GM21447 (cell line): ENCODE measurements around the gene CMTM6.
"Not testable (repeated sequence)": the region's sequence is repeated elsewhere in the genome, so short reads cannot be mapped to it uniquely, and the experiment has no call there.

Experiments used
- ATAC-seq: cut with Tn5 transposase; IDR thresholded peaks from one replicate; pipeline ENCODE4 v1.9.1; 2021; ENCODE audit not compliant: unreplicated experiment

CMTM6 gene

DNA sequence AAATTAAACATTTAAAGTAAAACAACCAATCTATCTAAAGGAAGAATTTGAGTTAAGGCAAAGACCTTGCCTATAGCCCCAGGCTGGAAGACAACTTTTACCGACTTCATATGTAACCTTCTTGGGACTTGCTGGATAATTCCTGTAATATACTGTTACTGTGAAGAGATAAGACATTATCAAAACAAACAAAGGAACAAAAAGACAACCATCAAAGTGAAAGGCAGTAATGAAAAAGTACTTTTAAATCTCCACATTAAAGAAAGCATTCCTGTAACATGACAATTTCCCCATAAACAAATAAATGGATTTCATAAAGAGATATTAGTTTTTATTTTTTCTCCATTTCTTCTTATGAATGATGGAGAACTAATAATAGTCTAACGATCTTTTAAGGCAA lies 2.4 kb downstream of the CMTM6 start:
- ATAC-seq, result no peak

DNA sequence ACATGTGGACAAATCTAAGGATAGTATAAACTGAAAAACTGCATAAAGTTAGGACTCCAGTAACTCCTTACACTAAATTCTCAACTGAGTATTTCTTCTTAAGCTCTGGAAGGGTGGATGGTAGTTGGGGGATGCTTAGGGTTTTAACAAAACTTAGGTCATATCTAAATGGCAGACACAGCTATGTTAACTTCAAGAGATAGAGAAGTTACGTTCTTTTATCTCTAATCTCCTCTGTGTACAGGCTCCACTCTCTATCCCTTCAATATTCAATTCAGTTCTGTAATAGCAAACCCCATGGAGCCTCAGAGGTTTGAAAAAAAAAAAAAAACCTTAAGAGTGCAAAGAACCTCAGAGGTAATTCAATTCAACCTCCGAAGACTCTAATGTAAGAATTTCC lies 3.1 kb downstream of the CMTM6 start:
- ATAC-seq, result no peak

DNA sequence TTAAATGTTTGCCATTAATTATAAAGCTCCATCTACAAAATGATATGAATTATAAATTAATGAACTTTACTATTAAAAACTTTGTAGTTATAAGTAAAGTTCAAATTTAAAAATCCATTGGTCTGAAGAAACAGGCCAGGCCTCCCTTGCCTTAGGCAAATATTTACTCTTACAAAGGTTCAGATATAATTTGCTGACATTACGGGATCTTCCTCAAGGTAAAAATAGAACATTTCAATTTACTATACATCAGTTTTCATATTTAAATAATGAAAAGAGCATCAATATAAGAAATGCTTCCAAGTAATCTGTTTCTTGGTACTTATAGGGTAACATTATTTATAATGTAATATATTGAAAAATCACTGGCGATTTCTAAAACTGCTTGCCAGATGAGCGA lies 3.7 kb downstream of the CMTM6 start:
- no peak for ATAC-seq

DNA sequence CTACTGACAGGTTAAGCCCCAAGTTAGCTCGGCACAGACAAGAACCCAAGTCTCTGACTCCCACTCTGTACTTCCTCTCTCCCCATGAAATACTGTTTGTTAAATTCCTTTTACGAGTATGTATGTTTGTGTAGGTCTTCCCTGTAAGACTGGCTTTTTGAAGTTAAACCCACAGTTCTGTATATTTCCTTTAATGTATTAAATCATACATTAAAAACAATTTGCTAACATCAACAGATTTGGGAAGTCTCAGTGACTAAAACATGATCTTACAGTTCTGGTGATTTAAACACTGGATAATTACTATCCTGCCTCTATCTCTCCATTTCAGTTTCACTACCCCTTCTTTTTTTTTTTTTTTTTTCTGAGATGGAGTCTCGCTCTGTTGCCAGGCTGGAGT lies 4.4 kb downstream of the CMTM6 start:
- ATAC-seq, result no peak

DNA sequence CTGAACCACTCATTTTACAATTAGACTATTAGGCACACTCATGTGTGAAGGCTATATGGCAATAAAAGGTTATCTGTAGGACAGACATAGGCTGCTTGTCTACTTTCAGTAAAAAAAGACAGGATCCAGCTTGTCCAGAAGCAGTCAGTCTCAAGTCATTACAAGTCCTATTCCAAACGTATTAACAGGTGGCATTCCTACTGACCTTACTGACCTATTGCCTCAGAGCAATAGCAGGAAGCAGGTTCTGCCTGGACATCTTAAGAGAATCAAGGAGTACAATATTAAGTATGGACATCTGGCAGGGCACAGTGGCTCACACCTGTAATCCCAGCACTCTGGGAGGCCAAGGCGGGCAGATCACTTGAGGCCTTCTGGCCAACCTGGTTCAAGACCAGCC lies 7.0 kb downstream of the CMTM6 start:
- no peak for ATAC-seq

DNA sequence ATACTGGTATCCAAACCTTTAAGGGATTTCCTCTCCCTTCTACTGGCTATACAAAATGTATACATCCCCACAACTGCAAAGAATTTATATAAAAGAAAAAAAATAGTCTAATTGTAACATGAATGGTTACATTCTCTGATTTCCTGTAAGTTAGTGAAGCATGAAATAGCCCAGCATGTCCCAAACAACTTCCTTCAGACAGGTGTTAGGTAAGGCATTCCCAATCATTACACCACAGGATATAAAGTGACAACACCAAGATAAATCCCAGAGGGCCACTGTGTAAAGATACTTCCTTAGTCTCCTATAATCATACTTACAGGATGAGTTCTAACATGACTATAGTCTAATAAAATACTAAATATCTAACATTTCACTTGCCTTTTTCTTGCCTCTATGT lies 7.6 kb downstream of the CMTM6 start:
- no peak for ATAC-seq

DNA sequence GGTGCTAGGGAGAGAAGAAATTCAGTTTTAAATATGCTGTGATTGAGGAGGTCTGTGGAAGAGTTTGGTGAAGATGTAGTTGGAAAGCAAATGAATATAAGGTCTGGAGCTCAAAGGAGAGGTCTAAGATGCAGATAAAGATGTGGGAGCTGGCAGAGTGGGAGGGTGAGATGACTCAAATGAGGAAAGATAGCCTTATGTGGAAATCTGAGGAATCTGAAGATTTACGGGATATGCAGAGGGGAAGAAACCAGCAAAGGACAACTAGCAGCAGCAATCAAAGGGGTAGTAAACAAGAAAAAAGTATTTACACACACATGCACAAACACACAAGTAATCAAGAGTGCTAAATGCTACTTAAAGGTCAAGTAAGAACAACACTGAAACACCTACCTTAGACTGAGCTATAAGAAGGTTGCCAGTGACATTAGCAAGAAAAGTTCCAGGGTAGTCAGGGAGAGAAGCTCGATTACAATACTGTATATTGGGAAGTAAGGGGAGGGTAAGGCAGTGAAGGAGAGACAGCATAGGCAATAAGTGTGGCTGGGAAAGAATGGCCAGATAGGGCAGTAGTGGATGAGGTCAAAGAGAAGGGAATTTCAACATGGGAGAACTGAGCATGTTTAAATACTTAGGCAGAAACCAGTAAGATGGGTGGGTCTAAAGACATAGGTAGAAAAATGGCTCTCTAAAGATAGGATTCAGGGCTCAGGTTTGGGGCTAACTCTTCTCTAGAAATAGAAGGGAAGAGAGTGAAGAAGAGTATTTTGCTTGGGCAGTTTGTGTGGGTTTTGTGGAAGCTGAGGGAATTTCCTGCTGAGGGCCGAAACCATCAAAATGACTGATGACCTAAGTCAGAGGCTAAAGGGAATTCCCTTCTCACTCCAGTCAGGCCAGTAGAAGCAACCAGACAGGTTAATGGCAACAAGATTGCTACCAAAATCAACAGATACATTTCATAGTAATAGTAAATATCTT lies 8.9 kb downstream of the CMTM6 start:
- ATAC-seq, result peak; percentile 87

DNA sequence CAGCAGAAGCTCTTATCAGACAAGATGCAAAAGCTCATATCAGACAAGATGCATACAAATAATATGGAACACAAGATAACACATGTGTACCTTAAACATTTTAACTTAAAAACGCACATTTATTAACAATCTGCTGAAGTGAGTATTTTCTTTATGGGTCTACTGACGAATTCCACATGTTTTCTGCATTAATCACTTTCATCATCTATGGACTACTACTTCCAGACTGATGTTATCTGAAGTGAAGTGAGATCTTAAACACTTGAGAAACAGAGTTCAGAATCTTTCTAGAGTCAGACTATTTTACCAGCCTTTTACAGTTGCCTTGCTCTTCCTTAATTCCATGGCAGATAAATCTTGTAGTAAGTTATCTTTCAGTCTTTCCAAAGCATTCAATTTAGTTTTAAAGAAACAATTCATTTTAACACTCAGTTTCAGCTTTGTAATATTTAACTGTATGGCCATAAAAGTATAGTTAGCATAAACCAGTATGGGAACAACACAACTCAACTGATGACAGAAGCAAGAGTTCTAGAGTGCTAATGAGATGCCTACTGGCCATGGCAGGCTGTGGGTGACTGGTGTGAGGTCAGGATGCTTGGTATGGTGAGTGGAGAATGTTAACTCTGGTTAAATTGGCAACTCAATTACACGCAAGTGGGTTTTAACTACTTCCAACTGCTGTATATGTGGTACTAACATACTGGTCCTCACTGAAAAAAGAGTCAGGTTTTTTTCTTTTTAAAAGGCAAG lies 9.8 kb downstream of the CMTM6 start:
- no peak for ATAC-seq

DNA sequence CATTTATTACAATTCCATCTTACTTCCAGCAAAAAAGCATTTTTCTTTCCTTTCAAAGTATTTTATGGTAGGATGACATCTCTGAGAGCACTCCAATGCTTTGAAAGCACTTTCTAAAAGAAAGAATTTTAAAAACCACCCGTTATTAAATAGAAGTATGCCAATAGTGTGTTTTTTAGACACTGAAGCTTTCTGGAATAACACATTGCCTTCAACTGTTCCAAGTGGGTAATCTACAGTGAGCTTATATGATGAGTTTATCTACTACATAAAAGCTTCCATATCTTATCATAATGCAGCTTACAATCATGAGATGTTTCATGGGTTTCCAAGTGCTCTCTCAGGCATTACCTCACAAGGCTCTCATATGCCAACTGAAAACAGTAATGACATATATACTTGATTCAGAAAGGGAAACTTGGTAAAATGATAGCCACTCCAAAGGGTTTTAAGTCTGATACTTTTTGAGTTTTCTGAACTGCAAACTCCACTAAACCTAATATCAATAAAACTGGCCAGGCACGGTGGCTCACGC lies 14.1 kb downstream of the CMTM6 start:
- ATAC-seq, result no peak

DNA sequence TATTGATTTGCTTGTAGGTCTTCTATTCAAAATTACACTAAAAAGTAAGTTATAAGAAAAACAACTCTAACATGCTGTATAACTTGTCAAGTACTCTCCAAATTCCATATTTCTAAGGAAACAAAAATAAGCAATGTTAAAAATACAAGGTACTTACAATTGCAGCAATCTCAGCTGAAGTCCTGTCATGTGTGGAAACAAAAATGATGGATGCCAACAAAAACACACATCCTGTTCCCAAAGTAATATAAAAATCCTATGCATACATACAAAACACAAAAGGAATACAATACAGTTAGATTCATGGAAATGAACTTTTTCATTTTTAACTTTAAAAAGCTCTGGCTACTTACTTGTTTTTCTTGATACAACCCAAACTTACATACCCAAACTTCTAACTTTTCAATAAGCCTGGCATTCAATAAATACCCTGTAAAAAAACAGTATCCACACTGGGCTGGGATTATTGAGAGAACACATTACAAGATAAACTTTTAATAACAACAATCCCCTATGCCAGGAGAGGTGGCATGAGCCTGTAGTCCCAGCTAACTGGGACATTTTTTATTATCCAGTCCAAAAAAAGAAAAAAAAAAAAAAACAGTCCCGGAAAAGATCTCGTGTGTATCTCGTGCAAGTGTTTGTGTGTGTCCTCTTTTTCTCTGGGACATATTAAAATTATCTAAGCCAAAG lies 14.7 kb downstream of the CMTM6 start:
- ATAC-seq, result no peak

DNA sequence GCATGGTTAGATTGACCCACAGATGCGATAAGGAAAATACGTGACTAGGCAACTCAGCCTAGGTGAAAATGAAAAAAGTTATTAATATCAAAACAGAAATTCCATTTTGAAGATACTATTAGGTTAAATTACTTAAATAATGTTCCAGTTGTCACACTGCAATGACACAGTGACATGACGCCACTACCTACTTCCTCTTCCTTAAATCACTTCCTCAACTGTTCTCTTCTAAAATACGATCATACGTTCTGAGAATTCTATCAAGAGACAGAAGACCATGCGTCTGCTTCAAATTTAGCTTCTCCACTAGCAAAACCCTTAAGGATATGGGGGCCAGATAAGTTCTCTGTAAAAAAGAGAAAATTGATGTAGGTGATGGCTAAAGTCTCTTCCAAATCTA lies 18.2 kb downstream of the CMTM6 start:
- no peak for ATAC-seq

DNA sequence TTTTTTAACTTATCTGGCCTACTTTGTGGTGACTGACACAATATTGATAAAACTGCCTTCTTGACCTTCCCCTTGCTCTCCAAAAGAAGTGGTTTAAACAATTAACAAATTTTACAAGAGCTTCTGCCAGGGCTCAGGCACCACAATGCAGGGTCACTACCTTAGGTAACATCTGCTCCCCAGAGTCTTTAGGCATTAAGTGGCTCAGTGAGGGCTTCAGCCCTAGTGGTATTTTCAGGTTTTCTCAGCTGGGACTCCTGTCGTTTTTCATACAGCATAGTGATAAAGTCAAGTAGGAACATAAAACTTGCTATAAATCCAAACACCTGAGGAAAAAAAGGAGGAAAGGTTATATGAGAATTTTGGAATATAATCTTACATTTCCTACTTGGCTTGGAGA lies 18.9 kb downstream of the CMTM6 start:
- ATAC-seq, result no peak

DNA sequence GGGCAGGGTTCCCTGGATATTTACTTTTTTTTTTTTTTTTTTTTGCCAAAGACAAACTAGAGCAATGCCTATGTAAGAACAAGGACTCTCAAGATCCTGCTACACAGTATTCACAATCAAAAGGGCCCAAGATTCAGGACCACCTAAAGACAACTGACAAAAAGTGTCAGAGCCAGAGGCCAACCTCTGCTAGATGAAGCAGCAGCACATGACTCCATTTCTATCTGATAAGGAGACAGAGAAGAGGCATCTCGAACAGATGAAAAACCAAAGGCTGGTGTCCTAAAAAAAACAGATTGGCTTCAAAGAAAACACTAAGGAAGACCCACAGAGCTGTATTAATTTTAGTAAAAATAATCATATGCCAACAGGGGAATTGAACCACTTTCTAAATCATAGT lies 20.0 kb downstream of the CMTM6 start:
- no peak for ATAC-seq

DNA sequence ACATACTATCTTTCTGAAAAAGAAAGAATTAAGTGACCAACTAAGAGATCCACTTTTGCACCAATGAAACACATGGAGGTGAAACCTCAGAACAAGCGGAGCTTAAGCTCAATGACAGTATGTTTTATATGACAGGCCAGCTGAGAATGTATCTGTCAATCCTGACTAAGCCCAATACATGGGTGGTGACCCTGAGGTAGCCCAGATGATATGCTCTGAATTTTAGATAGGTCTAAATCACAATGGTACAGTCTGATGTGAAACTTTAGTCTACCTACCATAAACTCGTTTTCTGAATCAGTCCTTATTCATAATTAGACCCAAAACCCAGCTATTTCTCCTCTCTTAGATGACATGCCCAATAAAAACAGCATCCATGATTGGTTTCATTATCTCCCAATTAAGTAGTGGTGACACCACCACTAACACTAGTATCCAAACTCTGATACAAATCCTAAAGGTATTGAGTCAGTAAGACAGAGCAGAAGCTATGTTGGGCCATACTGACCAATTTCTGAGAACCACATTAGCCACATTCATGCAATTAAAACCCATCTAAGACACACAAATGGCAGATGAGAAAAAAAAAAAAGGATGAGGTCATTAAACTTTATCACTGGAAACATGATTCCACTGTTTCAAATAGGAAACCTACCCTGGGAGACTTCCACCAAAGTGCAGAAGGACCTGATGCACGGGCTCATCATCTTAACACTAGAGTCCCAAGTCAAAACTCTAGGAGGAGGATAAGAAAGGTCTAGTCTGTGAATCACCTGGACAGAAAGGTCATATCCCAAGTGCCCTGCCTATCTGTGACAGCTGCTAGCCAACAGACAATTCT lies 20.6 kb downstream of the CMTM6 start:
- ATAC-seq, result no peak

DNA sequence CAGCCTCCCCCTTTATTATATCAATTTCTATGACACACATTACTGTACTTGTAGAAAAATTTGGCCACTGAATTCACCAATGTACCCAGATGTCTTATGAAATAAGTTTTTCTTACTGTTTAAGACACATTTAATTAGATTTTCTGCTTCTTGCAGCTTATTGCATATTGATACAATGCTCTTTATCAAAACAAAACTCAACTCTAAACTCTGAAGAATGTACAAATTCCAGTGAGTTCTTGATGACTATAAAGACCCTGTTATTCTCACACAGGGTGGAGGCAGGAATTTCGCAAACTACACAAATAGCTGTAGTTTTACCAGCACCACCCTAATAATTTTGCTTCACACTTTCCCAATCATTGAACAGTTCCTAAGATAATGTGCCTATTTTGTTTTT lies 22.0 kb downstream of the CMTM6 start:
- ATAC-seq, result no peak

DNA sequence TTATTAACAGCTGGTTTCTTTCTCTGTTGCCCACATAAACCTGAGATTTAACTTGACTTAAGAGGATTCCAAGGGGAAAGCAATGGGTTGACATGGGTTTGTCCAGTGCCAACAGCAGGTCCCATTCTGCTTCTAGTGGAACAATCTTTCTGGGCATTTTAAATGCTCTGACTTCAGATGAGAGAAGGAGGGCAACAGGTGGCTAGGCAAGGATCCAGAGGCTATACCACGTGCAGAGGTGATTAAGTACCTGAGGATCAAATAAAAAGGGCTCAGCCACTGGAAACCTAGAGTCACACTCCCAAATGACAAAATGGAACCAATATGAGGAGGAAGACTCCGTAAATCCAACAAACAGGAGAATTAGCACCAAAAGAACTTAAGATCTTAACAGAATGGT lies 28.5 kb downstream of the CMTM6 start:
- no peak for ATAC-seq

DNA sequence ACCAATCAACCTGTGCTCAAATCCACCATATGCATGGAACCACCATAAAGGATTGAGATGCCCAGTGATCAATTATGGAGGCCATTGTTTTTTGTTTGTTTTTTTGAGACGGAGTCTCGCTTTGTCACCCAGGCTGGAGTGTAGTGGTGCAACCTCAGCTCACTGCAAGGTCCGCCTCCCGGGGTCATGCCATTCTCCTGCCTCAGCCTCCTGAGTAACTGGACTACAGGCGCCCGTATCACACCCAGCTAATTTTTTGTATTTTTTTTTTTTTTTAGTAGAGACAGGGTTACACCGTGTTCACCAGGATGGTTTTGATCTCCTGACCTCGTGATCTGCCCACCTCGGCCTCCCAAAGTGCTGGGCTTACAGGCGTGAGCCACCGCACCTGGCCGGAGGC lies 30.5 kb downstream of the CMTM6 start:
- not testable (repeated sequence) for ATAC-seq

DNA sequence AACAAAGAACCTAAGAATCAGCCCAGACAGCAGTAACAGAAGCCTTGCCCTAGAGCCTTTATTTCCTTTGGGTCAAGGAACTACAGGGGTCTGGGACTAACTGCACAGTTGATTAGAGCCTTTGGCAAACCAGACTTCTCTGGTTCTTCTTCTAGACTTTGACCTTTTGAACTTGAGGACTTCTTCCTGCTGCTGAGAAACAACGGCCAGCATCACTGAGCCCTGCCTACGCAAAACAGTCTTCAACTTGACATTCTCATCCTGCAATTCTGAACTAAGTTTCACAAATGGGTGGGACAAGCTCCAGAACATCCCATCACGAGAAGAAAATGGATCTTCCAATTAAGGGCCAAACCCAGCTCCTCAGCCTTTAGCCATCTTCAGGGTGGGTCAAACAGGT lies 31.4 kb downstream of the CMTM6 start:
- no peak for ATAC-seq

DNA sequence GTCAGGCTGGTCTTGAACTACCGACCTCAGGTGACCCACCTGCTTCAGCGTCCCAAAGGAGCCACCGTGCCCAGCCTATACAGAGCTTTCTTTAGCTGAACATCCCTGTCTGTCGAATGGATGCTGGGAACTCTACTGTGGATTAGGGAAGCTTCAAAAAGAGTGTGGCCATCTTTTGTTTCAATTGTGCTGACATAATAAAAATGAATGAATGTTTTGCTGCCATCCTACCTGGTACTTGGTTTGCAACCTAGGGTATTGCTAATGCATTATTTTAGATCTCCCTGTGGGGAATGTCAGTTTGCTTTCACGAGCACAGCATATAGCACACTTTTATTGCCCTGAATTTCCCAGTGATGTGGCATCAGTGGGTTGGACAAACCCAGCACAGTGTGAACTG lies 32.3 kb downstream of the CMTM6 start:
- no peak for ATAC-seq

DNA sequence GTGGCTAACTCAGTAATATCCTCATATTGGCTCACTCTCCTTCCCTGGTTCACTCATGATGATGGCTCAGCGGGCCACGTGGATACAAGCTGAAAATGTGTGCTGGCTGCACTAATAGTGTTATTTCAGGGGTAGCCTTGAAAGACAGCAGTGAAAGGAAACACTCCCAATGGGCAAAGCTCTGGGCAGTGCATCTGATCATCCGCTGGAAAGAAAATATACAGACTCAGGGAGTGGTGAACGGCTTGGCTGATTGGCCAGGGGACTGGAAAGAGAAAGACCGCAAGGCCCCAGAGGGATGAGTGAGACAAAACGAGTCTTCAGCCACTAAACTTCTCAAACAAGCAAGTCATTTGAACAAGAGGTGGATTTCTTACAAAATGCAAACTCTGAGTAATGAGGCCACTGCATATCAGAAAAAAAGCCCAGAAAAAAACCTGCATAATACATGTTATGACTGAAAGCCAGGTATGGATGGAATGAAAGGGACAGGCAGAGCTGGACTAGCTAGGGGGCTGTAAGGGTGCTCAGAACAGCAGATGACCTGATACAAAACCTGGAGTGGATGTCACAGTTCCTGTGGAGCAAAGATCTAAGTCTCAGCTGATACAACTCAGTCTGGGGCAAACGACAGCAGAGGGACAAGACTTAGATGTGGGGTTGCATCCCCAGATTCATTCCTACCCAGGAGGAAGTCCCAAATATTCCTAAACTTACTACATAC lies 33.3 kb downstream of the CMTM6 start:
- peak; percentile 31 for ATAC-seq
